Retinal pigment epithelial cell (primary cell): Measurements from ENCODE around the gene NRP2.

ENCODE experiments used
- DNase-seq: peaks from one replicate; pipeline ENCODE4 v3.0.0-alpha.2; 2010; ENCODE audit warnings: low read depth
- H3K4me3 ChIP-seq: 2 replicates; pipeline ENCODE4 v1.5.1; 2011; ENCODE audit warnings: mild to moderate bottlenecking, low read length, control low read depth, moderate library complexity
- CTCF ChIP-seq: conservative IDR thresholded peaks from 2 replicates; pipeline ENCODE4 v1.5.1; 2011; ENCODE audit warnings: low read depth, low read length, control low read depth, inconsistent platforms

NRP2 gene

GRCh38 chr2:205682239-205682970 is at the start of gene NRP2:
TSS of gene NRP2 (plus strand) at chr2:205682501. CDS start at chr2:205683291, 790 bp downstream.
- DNase-seq, result no peak

GRCh38 chr2:205633994-205634393 is 48.3 kb upstream of the NRP2 start:
- no peak overlapping the region for H3K4me3 ChIP-seq
- TF ChIP-seq CTCF, result no peak
- DNase-seq, result no peak

More at GRCh38 chr2:205682239-205682970, at the start of gene NRP2:
- peak within 1 kb of the TSS; percentile 67 for H3K4me3 ChIP-seq
- TF ChIP-seq CTCF, result no peak

- DNase-seq, result no peak
- no peak for TF ChIP-seq CTCF
- no peak overlapping the region for H3K4me3 ChIP-seq
These were observed 45.6 kb upstream of the NRP2 start for GRCh38 chr2:205636549-205637319.

GRCh38 chr2:205637320-205637602 is 45.0 kb upstream of the NRP2 start:
- no peak for DNase-seq
- H3K4me3 ChIP-seq, result no peak overlapping the region
- no peak for TF ChIP-seq CTCF

GRCh38 chr2:205637779-205638503 is 44.4 kb upstream of the NRP2 start:
- H3K4me3 ChIP-seq, result no peak overlapping the region
- DNase-seq, result no peak
- TF ChIP-seq CTCF, result no peak

GRCh38 chr2:205640716-205641115 is 41.6 kb upstream of the NRP2 start:
- no peak for DNase-seq
- TF ChIP-seq CTCF, result no peak
- H3K4me3 ChIP-seq, result no peak overlapping the region
